GM12801 (cell line): ENCODE results near the gene L1CAM.

Source experiments
- TF ChIP-seq, protein P1 (sequence below): IDR thresholded peaks from one replicate; pipeline ENCODE4 v1.5.1; 2011; ENCODE audit warnings: control low read depth; ENCODE audit not compliant: insufficient read length; ENCODE audit errors: extremely low read depth

Gene L1CAM

DNA sequence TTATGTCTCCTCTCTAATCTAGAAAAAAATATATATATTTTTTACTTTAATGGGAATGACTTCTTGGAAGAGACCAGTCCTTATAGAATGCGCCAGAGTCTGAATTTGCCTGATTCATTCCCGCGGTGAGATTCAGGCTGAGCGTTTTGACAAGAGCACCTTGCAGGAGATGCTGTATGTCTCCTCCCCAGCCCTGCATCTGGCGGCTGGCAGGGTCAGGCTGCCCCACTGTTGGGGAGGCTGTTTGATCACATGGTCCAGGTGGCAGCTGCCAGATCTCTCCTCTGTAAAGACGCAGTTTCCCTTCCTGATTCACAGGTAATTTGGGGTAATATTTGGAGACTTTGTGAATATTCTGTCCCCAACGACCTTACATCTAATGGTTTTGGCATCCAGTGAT lies 65.4 kb downstream of the L1CAM start:
- TF ChIP-seq, protein P1, sequence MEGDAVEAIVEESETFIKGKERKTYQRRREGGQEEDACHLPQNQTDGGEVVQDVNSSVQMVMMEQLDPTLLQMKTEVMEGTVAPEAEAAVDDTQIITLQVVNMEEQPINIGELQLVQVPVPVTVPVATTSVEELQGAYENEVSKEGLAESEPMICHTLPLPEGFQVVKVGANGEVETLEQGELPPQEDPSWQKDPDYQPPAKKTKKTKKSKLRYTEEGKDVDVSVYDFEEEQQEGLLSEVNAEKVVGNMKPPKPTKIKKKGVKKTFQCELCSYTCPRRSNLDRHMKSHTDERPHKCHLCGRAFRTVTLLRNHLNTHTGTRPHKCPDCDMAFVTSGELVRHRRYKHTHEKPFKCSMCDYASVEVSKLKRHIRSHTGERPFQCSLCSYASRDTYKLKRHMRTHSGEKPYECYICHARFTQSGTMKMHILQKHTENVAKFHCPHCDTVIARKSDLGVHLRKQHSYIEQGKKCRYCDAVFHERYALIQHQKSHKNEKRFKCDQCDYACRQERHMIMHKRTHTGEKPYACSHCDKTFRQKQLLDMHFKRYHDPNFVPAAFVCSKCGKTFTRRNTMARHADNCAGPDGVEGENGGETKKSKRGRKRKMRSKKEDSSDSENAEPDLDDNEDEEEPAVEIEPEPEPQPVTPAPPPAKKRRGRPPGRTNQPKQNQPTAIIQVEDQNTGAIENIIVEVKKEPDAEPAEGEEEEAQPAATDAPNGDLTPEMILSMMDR: no peak

DNA sequence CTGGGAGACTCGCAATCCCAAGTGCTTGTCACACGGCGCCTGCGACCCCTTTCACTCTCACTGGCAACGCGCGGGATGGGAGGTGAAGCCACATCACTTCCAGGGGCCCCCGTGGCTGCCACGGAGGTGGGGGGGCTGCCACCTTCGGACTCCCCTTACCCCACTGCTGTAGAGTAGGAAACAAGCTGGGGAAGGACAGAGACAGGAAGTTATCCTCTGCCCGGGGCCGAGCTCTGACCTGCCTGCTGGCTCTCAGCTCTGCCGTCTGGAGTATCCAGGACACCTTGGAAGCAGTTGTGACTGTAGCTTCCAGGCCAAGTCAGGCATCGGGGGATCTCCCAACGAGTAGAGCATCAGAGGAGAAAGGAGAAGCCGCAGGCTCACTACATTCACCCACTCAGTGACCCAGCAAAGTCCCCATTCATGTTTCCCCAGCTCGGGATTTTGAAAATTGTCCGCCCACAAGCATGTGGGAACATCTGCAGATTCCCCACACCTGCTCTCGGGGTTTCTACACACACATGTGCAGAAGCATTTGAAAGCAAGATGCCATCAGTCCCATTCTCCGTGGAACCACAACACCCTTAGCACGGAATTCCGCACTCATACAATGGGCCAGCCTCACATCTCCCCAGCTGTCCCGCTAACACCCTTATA lies 66.5 kb downstream of the L1CAM start:
- TF ChIP-seq, protein P1: no peak

DNA sequence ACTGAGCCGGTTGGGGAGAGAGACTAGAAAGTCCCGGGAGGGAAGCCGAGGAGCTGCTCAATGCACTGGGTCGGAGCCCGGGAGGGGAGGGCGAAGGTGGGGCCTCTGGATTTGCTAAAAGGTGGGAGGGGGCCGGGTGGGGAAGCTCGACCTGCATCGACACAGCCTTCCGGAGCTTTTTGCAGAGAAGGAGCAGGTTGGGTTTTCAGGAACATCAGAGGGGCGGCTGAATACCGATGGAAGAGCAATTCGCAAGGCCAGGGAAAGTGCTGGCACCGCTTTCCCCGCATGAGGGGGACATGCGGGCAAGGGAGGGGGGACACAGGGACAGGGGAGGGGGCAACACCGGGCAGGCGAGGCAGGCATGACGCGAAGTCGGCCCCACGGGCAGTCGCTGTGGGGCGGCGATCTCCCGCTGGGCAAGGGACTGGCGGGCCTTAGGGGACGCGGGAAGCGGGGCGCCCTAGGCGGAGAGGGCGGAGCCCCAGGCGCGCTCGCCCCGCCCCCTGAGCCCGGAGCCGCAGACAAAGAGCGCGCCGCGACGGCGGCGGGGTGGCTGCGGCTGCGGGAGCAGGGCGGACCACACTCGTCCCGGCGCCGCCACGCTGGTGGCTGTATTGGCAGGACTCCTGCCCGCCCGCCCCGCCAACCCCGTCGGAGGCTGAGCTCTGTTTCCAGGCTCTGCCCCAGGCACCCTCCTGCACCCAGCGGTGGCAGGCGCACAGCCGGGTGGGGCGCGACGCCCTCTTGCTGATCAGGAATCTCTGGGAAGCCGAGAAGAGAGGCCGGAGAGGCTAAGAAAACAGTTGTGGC lies 67.2 kb downstream of the L1CAM start:
- TF ChIP-seq, protein P1: no peak

DNA sequence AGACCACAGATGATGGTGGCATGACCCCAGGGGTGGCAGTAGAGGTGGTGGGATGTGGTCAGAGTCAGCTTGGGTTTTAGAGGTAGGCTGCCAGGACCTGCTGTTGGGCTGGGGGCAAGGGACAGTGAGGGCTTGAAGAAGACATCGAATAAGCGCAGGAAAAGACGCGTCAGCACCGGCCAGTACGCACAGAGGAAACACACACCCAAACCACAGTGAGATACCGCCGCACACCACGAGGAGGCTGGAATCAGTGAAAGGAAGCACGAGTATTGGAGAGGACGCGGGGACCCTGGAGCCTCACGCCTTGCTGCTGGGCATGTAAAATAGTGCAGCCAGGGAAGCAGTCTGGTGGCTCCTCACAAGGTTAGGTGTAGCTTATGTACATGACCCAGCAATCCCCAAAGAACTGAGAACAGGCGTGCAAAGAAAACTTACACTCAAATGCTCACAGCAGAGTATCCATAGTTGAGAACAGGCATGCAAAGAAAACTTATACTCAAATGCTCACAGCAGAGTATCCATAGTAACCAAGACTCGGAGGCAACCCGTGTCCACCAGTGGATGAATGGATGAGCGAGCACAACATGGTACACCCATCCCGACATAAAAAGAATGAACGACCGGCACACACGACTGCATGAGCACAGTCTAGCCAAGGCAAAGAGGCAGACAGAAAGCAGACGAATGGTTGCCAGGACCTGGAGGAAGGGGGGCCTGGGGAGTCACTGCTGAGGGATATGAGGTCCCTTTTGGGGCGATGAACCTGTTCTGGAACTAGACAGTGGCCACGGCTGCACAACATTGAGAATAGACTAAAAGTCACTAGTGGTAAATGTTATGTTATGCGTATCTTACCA lies 68.9 kb downstream of the L1CAM start:
- TF ChIP-seq, protein P1: no peak

DNA sequence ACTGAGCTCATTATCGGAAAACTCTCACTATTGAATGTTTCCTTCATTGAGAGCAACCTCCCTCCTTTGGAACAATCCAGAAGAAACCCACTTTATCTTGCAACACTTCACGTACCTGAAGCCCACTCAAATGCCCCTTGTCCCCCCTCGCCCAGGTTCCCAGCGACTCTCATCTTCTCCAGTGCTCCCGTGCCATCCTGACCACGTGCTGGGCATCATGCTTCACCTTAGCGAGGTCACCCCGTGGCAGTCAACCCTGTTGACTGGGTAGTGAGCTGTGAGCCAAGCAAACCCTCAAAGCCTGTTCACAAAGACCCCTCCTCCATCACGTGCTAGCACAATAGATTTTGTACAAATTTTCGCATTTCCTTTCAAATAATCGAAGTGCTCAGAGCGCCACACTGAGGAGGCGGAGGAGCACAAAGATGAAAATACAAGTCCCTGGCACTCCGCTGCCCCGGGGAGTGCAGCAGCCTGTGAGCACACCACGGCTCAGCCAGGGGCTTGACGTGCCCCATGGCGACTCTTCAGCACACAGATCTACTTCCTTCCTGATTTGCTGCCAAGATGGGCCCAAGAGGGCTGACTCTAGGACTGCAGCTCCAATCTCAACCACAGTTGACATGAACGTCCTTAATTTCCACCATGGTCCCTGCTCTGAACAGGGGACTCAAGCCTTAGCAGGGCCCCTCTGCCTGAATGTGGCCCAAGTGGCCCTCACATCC lies 71.2 kb downstream of the L1CAM start:
- TF ChIP-seq, protein P1: no peak

DNA sequence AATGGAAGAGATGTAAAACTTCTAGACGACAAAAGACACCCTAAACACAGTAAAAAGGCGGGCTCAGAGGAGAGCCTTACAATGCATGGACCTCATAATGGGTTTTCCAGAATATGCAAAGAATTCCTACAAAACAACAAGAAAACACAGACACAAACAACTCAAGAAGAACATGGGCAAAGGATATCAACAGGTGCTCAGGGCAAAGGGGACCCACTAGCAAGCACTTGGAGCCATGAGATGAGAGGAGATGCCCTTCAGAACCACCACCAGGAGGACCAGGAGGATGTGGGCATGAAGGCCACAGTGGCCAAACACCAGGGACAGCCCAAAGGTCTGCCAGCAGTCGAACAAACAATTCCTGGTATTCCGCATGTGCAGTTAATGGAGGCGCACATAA lies 72.8 kb downstream of the L1CAM start:
- TF ChIP-seq, protein P1: no peak
